H1 (cell line): ENCODE results near the gene RNF212. TPM values are rescaled to one million over a fixed set of nuclear protein-coding genes. Genes with fewer than 3 reads are reported as not detected.

Experiments used
- CTCF ChIA-PET: fragments of 300-600 bp; sonication (Branson Sonifier 250); formaldehyde crosslinking; loops from one replicate; lab custom pipeline; 2021; ENCODE audit not compliant: partially characterized antibody; lab: Charles Lee
- POLR2A ChIA-PET: fragments of 300-600 bp; sonication (Branson Sonifier 250); formaldehyde crosslinking; loops from one replicate; lab custom pipeline; 2021; ENCODE audit warnings: inconsistent platforms; ENCODE audit not compliant: partially characterized antibody; lab: Charles Lee
- DNase-seq, 2 experiments: peaks; one replicate each; pipeline versions ENCODE4 v3.0.0 to v3.0.0-alpha.2; 2010 to 2022; ENCODE audit warnings: low spot score in 2 of 2, low read depth in 1 of 2, mixed read lengths in 1 of 2
- FAIRE-seq: peaks from 2 replicates; lab custom pipeline; 2011; peaks lifted over from hg19 to GRCh38; lab: Jason Lieb, UNC
- H2AFZ ChIP-seq: 2 replicates; pipeline ENCODE4 v1.8.1; 2012; ENCODE audit warnings: low read length, inconsistent platforms
- H2AK5ac ChIP-seq: 2 replicates; pipeline ENCODE4 v1.6.1; 2013; ENCODE audit warnings: low read depth, low read length
- H2BK120ac ChIP-seq: replicated peaks from 2 replicates; pipeline ENCODE3; 2013; ENCODE audit warnings: low read depth, low read length, inconsistent platforms
- H2BK12ac ChIP-seq: 2 replicates; pipeline ENCODE4 v1.6.1; 2013; ENCODE audit warnings: low read depth, low read length
- H2BK15ac ChIP-seq: 2 replicates; pipeline ENCODE4 v1.6.1; 2013; ENCODE audit warnings: low read length
- H2BK20ac ChIP-seq: 2 replicates; pipeline ENCODE4 v1.6.1; 2013; ENCODE audit warnings: low read length
- H2BK5ac ChIP-seq: 2 replicates; pipeline ENCODE4 v1.6.1; 2013; ENCODE audit warnings: low read depth, low read length
- H3K14ac ChIP-seq: 2 replicates; pipeline ENCODE4 v1.6.1; 2013; ENCODE audit warnings: inconsistent platforms; ENCODE audit not compliant: insufficient read length
- H3K18ac ChIP-seq: 2 replicates; pipeline ENCODE4 v1.6.1; 2013; ENCODE audit warnings: low read length; ENCODE audit errors: extremely low read depth
- H3K23ac ChIP-seq: 2 replicates; pipeline ENCODE4 v1.6.1; 2013; ENCODE audit warnings: inconsistent platforms; ENCODE audit not compliant: insufficient read length
- H3K23me2 ChIP-seq: 2 replicates; pipeline ENCODE4 v1.6.1; 2013; ENCODE audit warnings: low read depth, low read length
- H3K27ac ChIP-seq: 2 replicates; pipeline ENCODE4 v1.6.1; 2011; ENCODE audit warnings: low read depth, low read length, inconsistent platforms
- H3K27me3 ChIP-seq, 4 experiments: replicated peaks in 1 of 4; 1 replicate in 1 of 4; 2 replicates in 3 of 4; pipeline versions ENCODE4 v1.6.1 to v1.8.1; 2011 to 2013; ENCODE audit warnings: low read length in 3 of 4, mild to moderate bottlenecking in 3 of 4, inconsistent platforms in 2 of 4, mixed read lengths in 2 of 4, moderate library complexity in 1 of 4; ENCODE audit not compliant: control insufficient read depth in 3 of 4, insufficient read depth in 3 of 4; ENCODE audit errors: extremely low read depth in 1 of 4
- H3K36me3 ChIP-seq, 4 experiments: 2 replicates each; pipeline versions ENCODE4 v1.6.1 to v1.8.1; 2011 to 2013; ENCODE audit warnings: mild to moderate bottlenecking in 4 of 4, low read length in 3 of 4, moderate library complexity in 2 of 4, control low read depth in 1 of 4, inconsistent platforms in 1 of 4; ENCODE audit not compliant: insufficient read depth in 4 of 4, control insufficient read depth in 2 of 4
- H3K4ac ChIP-seq: replicated peaks from 2 replicates; pipeline ENCODE3; 2013; ENCODE audit warnings: low read length, low read depth, mixed read lengths, inconsistent platforms; ENCODE audit not compliant: insufficient read length
- H3K4me1 ChIP-seq, 4 experiments: replicated peaks in 1 of 4; 1 replicate in 1 of 4; 2 replicates in 3 of 4; pipeline versions ENCODE4 v1.6.1 to v1.8.1; 2011 to 2013; ENCODE audit warnings: low read length in 3 of 4, inconsistent platforms in 2 of 4, mixed read lengths in 1 of 4; ENCODE audit not compliant: insufficient read depth in 4 of 4, control insufficient read depth in 3 of 4
- H3K4me2 ChIP-seq, 2 experiments: 2 replicates each; pipeline versions ENCODE4 v1.6.1 to v1.8.1; 2011 to 2013; ENCODE audit warnings: low read depth in 2 of 2, low read length in 2 of 2, control low read depth in 1 of 2, inconsistent platforms in 1 of 2, mild to moderate bottlenecking in 1 of 2; ENCODE audit not compliant: insufficient read depth in 1 of 2
- H3K4me3 ChIP-seq, 4 experiments: fragments of 200-600, 300-600 bp in 1 of 4; sonication (generic), shearing (Covaris generic), sonication (Bioruptor Twin) in 1 of 4; 2 replicates each; pipeline versions ENCODE4 v1.5.1 to v1.8.1; 2011 to 2016; ENCODE audit warnings: low read length in 4 of 4, low read depth in 3 of 4, control low read depth in 2 of 4, inconsistent platforms in 2 of 4, mild to moderate bottlenecking in 2 of 4, mixed read lengths in 1 of 4, moderate library complexity in 1 of 4; ENCODE audit not compliant: insufficient read depth in 2 of 4; ENCODE audit errors: extremely low read depth in 1 of 4
- H3K56ac ChIP-seq: replicated peaks from 2 replicates; pipeline ENCODE3; 2013; ENCODE audit warnings: low read depth, mild to moderate bottlenecking, mixed read lengths, low read length, inconsistent platforms; ENCODE audit not compliant: insufficient read length
- H3K79me1 ChIP-seq: 2 replicates; pipeline ENCODE4 v1.6.1; 2013; ENCODE audit warnings: low read depth, low read length, control low read depth
- H3K79me2 ChIP-seq, 2 experiments: 2 replicates each; pipeline versions ENCODE4 v1.6.1 to v1.8.1; 2012 to 2013; ENCODE audit warnings: low read length in 2 of 2, mild to moderate bottlenecking in 2 of 2, inconsistent platforms in 1 of 2; ENCODE audit not compliant: insufficient read depth in 2 of 2, control insufficient read depth in 1 of 2
- H3K9ac ChIP-seq, 4 experiments: replicated peaks in 1 of 4; 1 replicate in 1 of 4; 2 replicates in 3 of 4; pipeline versions ENCODE4 v1.6.1 to v1.8.1; 2011 to 2013; ENCODE audit warnings: low read depth in 3 of 4, low read length in 3 of 4, control low read depth in 2 of 4, mild to moderate bottlenecking in 2 of 4, moderate library complexity in 2 of 4, inconsistent platforms in 1 of 4; ENCODE audit errors: extremely low read depth in 1 of 4
- H3K9me3 ChIP-seq, 2 experiments: 2 replicates each; pipeline versions ENCODE4 v1.6.1 to v1.8.1; 2012 to 2013; ENCODE audit warnings: mild to moderate bottlenecking in 2 of 2, moderate library complexity in 2 of 2, control low read depth in 1 of 2, inconsistent platforms in 1 of 2, low read depth in 1 of 2, low read length in 1 of 2, mixed read lengths in 1 of 2; ENCODE audit not compliant: insufficient read depth in 2 of 2
- H4K20me1 ChIP-seq, 2 experiments: replicated peaks in 1 of 2; 2 replicates each; pipeline versions ENCODE3 to v1.8.1; 2011 to 2013; ENCODE audit warnings: inconsistent platforms in 2 of 2, low read length in 2 of 2, mild to moderate bottlenecking in 1 of 2; ENCODE audit not compliant: insufficient read depth in 2 of 2, control insufficient read depth in 1 of 2
- H4K5ac ChIP-seq: 2 replicates; pipeline ENCODE4 v1.6.1; 2013; ENCODE audit warnings: low read length, low read depth, mixed read lengths, inconsistent platforms; ENCODE audit not compliant: insufficient read length
- H4K8ac ChIP-seq: 2 replicates; pipeline ENCODE4 v1.8.0; 2013; ENCODE audit warnings: mild to moderate bottlenecking, moderate library complexity, low read length, inconsistent platforms; ENCODE audit not compliant: insufficient read depth; ENCODE audit errors: extremely low read depth
- H4K91ac ChIP-seq: replicated peaks from 2 replicates; pipeline ENCODE3; 2013; ENCODE audit warnings: low read length, mixed read lengths, inconsistent platforms; ENCODE audit not compliant: insufficient read length
- EP300 ChIP-seq, 2 experiments: IDR thresholded peaks; 1 replicate in 1 of 2; 2 replicates in 1 of 2; pipeline ENCODE4 v1.6.1; 2011 to 2012; ENCODE audit warnings: low read depth in 2 of 2, low read length in 2 of 2, mild to moderate bottlenecking in 2 of 2, borderline replicate concordance in 1 of 2, inconsistent platforms in 1 of 2, moderate library complexity in 1 of 2
- KDM5A ChIP-seq: fragments of 200-600 bp; IDR thresholded peaks from 2 replicates; pipeline ENCODE4 v1.7.1; 2012; ENCODE audit warnings: mild to moderate bottlenecking, low read length, inconsistent platforms, mixed read lengths
- RXRA ChIP-seq: IDR thresholded peaks from 2 replicates; pipeline ENCODE4 v1.6.1; 2011; ENCODE audit warnings: low read depth, mild to moderate bottlenecking, low read length, moderate library complexity; ENCODE audit not compliant: insufficient read depth
- WGBS, 2 experiments: shearing (Covaris generic) in 1 of 2; methylation state at CpG; one replicate each; pipeline versions ENCODE4 v1.1.6 to v1.1.7; 2013 to 2015; ENCODE audit warnings: low lambda C conversion rate in 2 of 2, mixed read lengths in 2 of 2, inconsistent platforms in 1 of 2, low coverage in 1 of 2, missing lambda C conversion rate in 1 of 2; ENCODE audit not compliant: insufficient replicate concordance in 2 of 2, insufficient coverage in 1 of 2, insufficient read length in 1 of 2; ENCODE audit errors: extremely low coverage in 1 of 2, missing lambda C conversion rate in 1 of 2; 5-methylcytosine and 5-hydroxymethylcytosine counted together
- polyA plus RNA-seq, 7 experiments: library from polyadenylated mRNA; depleted of rRNA in 3 of 7; stranded (reverse) in 5 of 7; unstranded in 2 of 7; fragments of >200 nt in 5 of 7; fragments of 200-250 nt in 2 of 7; gene quantifications; 1 replicate in 5 of 7; 2 replicates in 1 of 7; 4 replicates in 1 of 7; pipeline versions ENCODE4 v1.2.1 to v1.2.3, GENCODE V29; 2011 to 2013; ENCODE audit warnings: missing spikeins in 2 of 7, mixed read lengths in 2 of 7
- total RNA-seq: library from RNA; stranded (reverse); fragmentation: NEBNext Ultra II Directional; extraction: Animal tissue kit (Norgen Biotek cat#: 25700); gene quantifications from 2 replicates; pipeline ENCODE4 v1.2.1, GENCODE V29; 2021

RNF212 gene
- total and polyA plus RNA-seq, 2 of the 8 experiments (the other 6 are each of a cell fraction or from before 2014, with no cell fraction given), result 3.4 to 5.4 TPM

DNA sequence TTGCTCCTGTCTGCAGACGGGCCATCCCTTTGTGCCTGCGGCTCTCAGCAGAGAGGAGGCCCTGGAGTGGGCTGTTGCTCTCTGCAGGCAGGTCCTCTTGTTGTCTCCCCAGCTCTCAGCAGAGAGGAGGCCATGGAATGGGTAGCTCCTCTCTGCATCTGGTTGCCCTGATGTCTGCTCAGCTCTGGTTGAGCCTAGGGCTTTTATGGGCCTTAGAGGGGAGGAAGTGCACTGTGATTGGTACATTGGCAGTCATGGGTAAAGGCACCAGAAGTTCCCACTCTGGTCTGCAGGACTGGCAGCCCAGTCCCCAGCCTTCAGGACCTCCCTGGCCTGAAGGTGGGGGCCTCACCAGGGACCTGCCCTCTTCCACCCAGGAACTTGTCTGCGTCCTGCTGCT is 37.5 kb upstream of the RNF212 start:
- H3K23ac ChIP-seq, result no peak overlapping the region
- H3K18ac ChIP-seq, result no peak overlapping the region
- no peaks in the 10 kb centered on the region for H3K79me2 ChIP-seq
- H3K4ac ChIP-seq, result no peak overlapping the region
- H3K14ac ChIP-seq, result no peak overlapping the region
- H2BK5ac ChIP-seq, result no peak overlapping the region
- H3K36me3 ChIP-seq, result no peaks in the 10 kb centered on the region
- CTCF ChIA-PET, result interaction anchor here (0.6 to 1.9 kb wide), 4 partner anchors 20 to 409 kb away, joined by 3 to 8 read pairs (median 4); no protein-coding TSS in a partner anchor
- peaks cover 0 to 1% of the 10 kb centered on the region in 2 experiments for H4K20me1 ChIP-seq
- no peak overlapping the region for H2BK15ac ChIP-seq
- H3K79me1 ChIP-seq, result no peaks in the 10 kb centered on the region; the same call in 1 of the 2 replicates
- DNase-seq, result no peak
- H3K27me3 ChIP-seq, result no peaks in the 10 kb centered on the region; a peak in 1 of 7 replicates
- no peaks in the 10 kb centered on the region for H3K9me3 ChIP-seq
- H2AFZ ChIP-seq, result no peak overlapping the region
- no peak overlapping the region for H2BK12ac ChIP-seq
- POLR2A ChIA-PET, result interaction anchor here (0.9 kb wide), 1 partner anchor 9 kb away, joined by 3 read pairs; no protein-coding TSS in a partner anchor
- H2AK5ac ChIP-seq, result no peak overlapping the region
- H3K27ac ChIP-seq, result no peak overlapping the region
- H4K91ac ChIP-seq, result no peak overlapping the region
- H4K8ac ChIP-seq, result no peak overlapping the region; the same call in 1 of the 2 replicates
- H4K5ac ChIP-seq, result no peak overlapping the region
- no peak overlapping the region for H3K4me2 ChIP-seq
- no peak overlapping the region for H2BK20ac ChIP-seq
- TF ChIP-seq KDM5A (no peak), EP300 (IDR thresholded peaks at IDR 0.05; ENCODE audit: borderline replicate concordance in 1 of 2, low read depth in 2 of 2, low read length in 2 of 2) (no peak), RXRA (no peak)
- TF ChIP-seq, all 59 proteins: peak for 0
- Histone ChIP-seq H3K4me1 (no peaks in the 10 kb centered on the region), H3K4me3 (no peak overlapping the region), H2BK120ac (no peak overlapping the region), H3K56ac (no peak overlapping the region), H3K23me2 (no peaks in the 10 kb centered on the region), H3K9ac (no peak overlapping the region)
- FAIRE-seq, result no peak
- WGBS, 2 experiments, result 70% methylated on average over 2 of the region's 3 CpGs; no CpG with 5 or more reads in 1 of the 2 experiments
